ENCODE results near the gene RAPGEF3. TPM values are rescaled to one million over a fixed set of nuclear protein-coding genes. Genes with fewer than 3 reads are reported as not detected.

Gene RAPGEF3
- total and polyA plus RNA-seq, 9 of the 15 experiments (the other 6 are each of a cell fraction or from before 2014, with no cell fraction given) = 0.03 to 0.78 (median 0.37) TPM; not detected in 1

DNA sequence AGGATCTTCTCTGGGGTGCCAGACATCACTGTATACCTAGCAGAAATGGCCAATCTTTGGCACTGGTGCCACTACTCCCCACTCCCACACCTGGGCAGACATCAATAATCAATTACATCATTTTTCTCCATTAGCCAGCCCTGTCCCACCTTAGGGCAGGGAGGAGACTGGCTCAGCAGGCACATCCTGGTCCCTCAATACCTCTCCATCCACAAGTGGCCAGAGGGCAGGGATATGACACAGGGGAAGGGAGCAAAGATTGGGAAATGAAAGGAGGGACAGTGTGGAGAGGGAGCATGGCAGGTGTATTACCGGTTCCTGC lies 10.2 kb downstream of the RAPGEF3 start:
- BruUV-seq (replicated peaks) = no TSS peak
- Histone ChIP-seq H3K9ac (ENCODE audit: insufficient read depth in 1 of 2, low read depth in 2 of 2, low read length in 2 of 2) (no peak overlapping the region), H3K4me2 (ENCODE audit: insufficient read depth, low read length) (no peak overlapping the region), H3K79me2 (ENCODE audit: control insufficient read depth, insufficient read depth, low read length) (no peaks in the 10 kb centered on the region), H3K4me3 (no peak overlapping the region), H3K9me1 (ENCODE audit: control insufficient read depth, insufficient read depth, low read length) (no peaks in the 10 kb centered on the region), H3K4me1 (replicated peaks in 1 of 2; ENCODE audit: control insufficient read depth in 2 of 2, insufficient read depth in 2 of 2, low read length in 2 of 2) (peaks cover 6 to 40% of the 10 kb centered on the region in 2 experiments; a peak in 3 of 5 replicates), H2AFZ (ENCODE audit: low read depth, low read length) (no peak overlapping the region), H4K20me1 (replicated peaks; ENCODE audit: control insufficient read depth, insufficient read depth, low read length) (no peaks in the 10 kb centered on the region; the same call in 1 of the 2 replicates), H3K27ac (ENCODE audit: extremely low read depth, low read depth, low read length) (no peak overlapping the region), H3K27me3 (ENCODE audit: control insufficient read depth in 2 of 2, insufficient read depth in 2 of 2, low read length in 2 of 2) (peaks cover 30 to 67% of the 10 kb centered on the region in 2 experiments), H3K9me3 (replicated peaks; ENCODE audit: control insufficient read depth, insufficient read depth, low read depth, low read length) (no peaks in the 10 kb centered on the region), H3K36me3 (ENCODE audit: control insufficient read depth, insufficient read depth, low read length) (no peaks in the 10 kb centered on the region)
- TF ChIP-seq GATA2 (CRISPR knock-in tag; IDR thresholded peaks at IDR 0.05) (no peak), ZFPM2 (CRISPR knock-in tag; IDR thresholded peaks at IDR 0.05) (no peak), ZNF280A (IDR thresholded peaks at IDR 0.05; ENCODE audit: low read depth, partially characterized antibody) (no peak), HNRNPLL (IDR thresholded peaks at IDR 0.05; ENCODE audit: low read depth, low read length, poor library complexity, severe bottlenecking) (no peak), PHB2 (IDR thresholded peaks at IDR 0.05; ENCODE audit: low read depth) (no peak), GABPB1 (CRISPR knock-in tag; IDR thresholded peaks at IDR 0.05) (no peak), RNF2 (IDR thresholded peaks at IDR 0.05) (no peak), POLR2B (IDR thresholded peaks at IDR 0.05; ENCODE audit: low read depth, partially characterized antibody) (no peak), ZNF175 (CRISPR knock-in tag; IDR thresholded peaks at IDR 0.05; ENCODE audit: low read depth) (no peak)
- TF ChIP-seq, protein P1, sequence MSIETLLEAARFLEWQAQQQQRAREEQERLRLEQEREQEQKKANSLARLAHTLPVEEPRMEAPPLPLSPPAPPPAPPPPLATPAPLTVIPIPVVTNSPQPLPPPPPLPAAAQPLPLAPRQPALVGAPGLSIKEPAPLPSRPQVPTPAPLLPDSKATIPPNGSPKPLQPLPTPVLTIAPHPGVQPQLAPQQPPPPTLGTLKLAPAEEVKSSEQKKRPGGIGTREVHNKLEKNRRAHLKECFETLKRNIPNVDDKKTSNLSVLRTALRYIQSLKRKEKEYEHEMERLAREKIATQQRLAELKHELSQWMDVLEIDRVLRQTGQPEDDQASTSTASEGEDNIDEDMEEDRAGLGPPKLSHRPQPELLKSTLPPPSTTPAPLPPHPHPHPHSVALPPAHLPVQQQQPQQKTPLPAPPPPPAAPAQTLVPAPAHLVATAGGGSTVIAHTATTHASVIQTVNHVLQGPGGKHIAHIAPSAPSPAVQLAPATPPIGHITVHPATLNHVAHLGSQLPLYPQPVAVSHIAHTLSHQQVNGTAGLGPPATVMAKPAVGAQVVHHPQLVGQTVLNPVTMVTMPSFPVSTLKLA (conservative IDR thresholded peaks at IDR 0.05) = no peak
- in situ Hi-C loops (cut with MboI) = no loop called here
- FAIRE-seq = no peak
- intact Hi-C loops (cut with micrococcal nuclease) = no loop called here
- 0% methylated on average over 1 of the region's 1 CpG for WGBS (ENCODE audit: insufficient coverage, low coverage, missing lambda C conversion rate)
- DNase-seq (ENCODE audit: extremely low read depth in 1 of 4, low spot score in 3 of 4) = no peak
- CTCF ChIA-PET (ENCODE audit: low intra/inter-chr PET ratio) = no interaction called here
- POLR2A ChIA-PET = interaction anchor here (0.7 kb wide), 1 partner anchor 9 kb away, joined by 4 read pairs; no protein-coding TSS in a partner anchor
- no peak for ATAC-seq
